Memory B cell (primary cell): ENCODE results near the gene NFAT5.
A peak's percentile ranks its signal among the peaks of the same experiment; 100 is the strongest.

ENCODE experiments used
- ATAC-seq: fragments of 150-1000 bp; cut with Tn5 transposase; 2 replicates; pipeline ENCODE4 v1.10.0; 2021; ENCODE audit warnings: low read depth, mild to moderate bottlenecking, moderate library complexity
- DNase-seq, 2 donors: peaks; one replicate each; pipeline ENCODE4 v3.0.0; 2022; ENCODE audit warnings: low spot score in 2 of 2
- H3K27ac Mint-ChIP-seq: one replicate; pipeline ENCODE4 v1.8.0; 2022; ENCODE audit warnings: mild to moderate bottlenecking, moderate library complexity, mixed read lengths
- H3K27me3 Mint-ChIP-seq: one replicate; pipeline ENCODE4 v1.8.0; 2022; ENCODE audit warnings: mixed read lengths
- H3K36me3 Mint-ChIP-seq: one replicate; pipeline ENCODE4 v1.8.0; 2022; ENCODE audit warnings: mild to moderate bottlenecking, mixed read lengths
- H3K4me1 Mint-ChIP-seq: one replicate; pipeline ENCODE4 v1.8.0; 2022; ENCODE audit warnings: mixed read lengths
- H3K4me3 Mint-ChIP-seq: one replicate; pipeline ENCODE4 v1.8.0; 2022; ENCODE audit warnings: mild to moderate bottlenecking, moderate library complexity, mixed read lengths
- H3K9me3 Mint-ChIP-seq: one replicate; pipeline ENCODE4 v1.8.0; 2022; ENCODE audit warnings: mixed read lengths

NFAT5 gene

GRCh38 chr16:69706256-69706974 lies 140.6 kb downstream of the NFAT5 start:
- no peaks in the 10 kb centered on the region for H3K9me3 Mint-ChIP-seq
- no peak overlapping the region for H3K27ac Mint-ChIP-seq
- H3K4me1 Mint-ChIP-seq = no peaks in the 10 kb centered on the region
- H3K36me3 Mint-ChIP-seq = peaks cover 1% of the 10 kb centered on the region
- no peak overlapping the region for H3K4me3 Mint-ChIP-seq
- ATAC-seq (no peak), DNase-seq (no peak)
- H3K27me3 Mint-ChIP-seq = no peaks in the 10 kb centered on the region

GRCh38 chr16:69706975-69707340 lies 141.2 kb downstream of the NFAT5 start:
- Mint-ChIP-seq H3K4me3 (no peak overlapping the region), H3K36me3 (peaks cover 1% of the 10 kb centered on the region), H3K27me3 (no peaks in the 10 kb centered on the region), H3K4me1 (no peaks in the 10 kb centered on the region), H3K9me3 (no peaks in the 10 kb centered on the region), H3K27ac (no peak overlapping the region)
- ATAC-seq (no peak), DNase-seq (no peak)

GRCh38 chr16:69707920-69708683 lies 142.3 kb downstream of the NFAT5 start:
- ATAC-seq (no peak), DNase-seq (no peak)
- Mint-ChIP-seq H3K9me3 (no peaks in the 10 kb centered on the region), H3K27ac (peak overlapping the region; percentile 48), H3K4me1 (no peaks in the 10 kb centered on the region), H3K36me3 (peaks cover 1% of the 10 kb centered on the region), H3K27me3 (no peaks in the 10 kb centered on the region), H3K4me3 (no peak overlapping the region)

GRCh38 chr16:69709456-69710084 lies 143.8 kb downstream of the NFAT5 start:
- no peaks in the 10 kb centered on the region for H3K36me3 Mint-ChIP-seq
- no peaks in the 10 kb centered on the region for H3K9me3 Mint-ChIP-seq
- DNase-seq (peak in 1 of 2 donors; percentile 34), ATAC-seq (peak; percentile 44)
- H3K4me1 Mint-ChIP-seq = no peaks in the 10 kb centered on the region
- no peaks in the 10 kb centered on the region for H3K27me3 Mint-ChIP-seq
- H3K4me3 Mint-ChIP-seq = no peak overlapping the region
- no peak overlapping the region for H3K27ac Mint-ChIP-seq

GRCh38 chr16:69711115-69711740 lies 145.5 kb downstream of the NFAT5 start:
- no peak overlapping the region for H3K4me3 Mint-ChIP-seq
- no peaks in the 10 kb centered on the region for H3K9me3 Mint-ChIP-seq
- DNase-seq = no peak
- no peaks in the 10 kb centered on the region for H3K27me3 Mint-ChIP-seq
- no peaks in the 10 kb centered on the region for H3K36me3 Mint-ChIP-seq
- H3K27ac Mint-ChIP-seq = no peak overlapping the region
- H3K4me1 Mint-ChIP-seq = no peaks in the 10 kb centered on the region
- ATAC-seq = no peak

- no peaks in the 10 kb centered on the region for H3K27me3 Mint-ChIP-seq
- no peak overlapping the region for H3K4me3 Mint-ChIP-seq
- H3K9me3 Mint-ChIP-seq = no peaks in the 10 kb centered on the region
- no peaks in the 10 kb centered on the region for H3K4me1 Mint-ChIP-seq
- H3K36me3 Mint-ChIP-seq = no peaks in the 10 kb centered on the region
- ATAC-seq (no peak), DNase-seq (no peak)
- no peak overlapping the region for H3K27ac Mint-ChIP-seq
Measured at GRCh38 chr16:69712277-69712676, 146.5 kb downstream of the NFAT5 start.

- H3K36me3 Mint-ChIP-seq = no peaks in the 10 kb centered on the region
- H3K27me3 Mint-ChIP-seq = no peaks in the 10 kb centered on the region
- H3K4me3 Mint-ChIP-seq = no peak overlapping the region
- no peak overlapping the region for H3K27ac Mint-ChIP-seq
- no peak for DNase-seq
- no peaks in the 10 kb centered on the region for H3K9me3 Mint-ChIP-seq
- no peaks in the 10 kb centered on the region for H3K4me1 Mint-ChIP-seq
- ATAC-seq = no peak
Measured at GRCh38 chr16:69712914-69713581, 147.3 kb downstream of the NFAT5 start.

GRCh38 chr16:69717066-69717465 lies 151.3 kb downstream of the NFAT5 start:
- Mint-ChIP-seq H3K27me3 (no peaks in the 10 kb centered on the region), H3K36me3 (no peaks in the 10 kb centered on the region), H3K4me3 (no peak overlapping the region), H3K9me3 (no peaks in the 10 kb centered on the region), H3K27ac (no peak overlapping the region), H3K4me1 (no peaks in the 10 kb centered on the region)
- ATAC-seq (no peak), DNase-seq (no peak)

- ATAC-seq = no peak
- Mint-ChIP-seq H3K27ac (no peak overlapping the region), H3K9me3 (no peaks in the 10 kb centered on the region), H3K4me3 (no peak overlapping the region), H3K36me3 (no peaks in the 10 kb centered on the region), H3K4me1 (no peaks in the 10 kb centered on the region), H3K27me3 (no peaks in the 10 kb centered on the region)
- DNase-seq = no peak
Measured at GRCh38 chr16:69718111-69718764, 152.5 kb downstream of the NFAT5 start.

- Mint-ChIP-seq H3K27ac (no peak overlapping the region), H3K36me3 (no peaks in the 10 kb centered on the region), H3K4me3 (no peak overlapping the region), H3K27me3 (no peaks in the 10 kb centered on the region), H3K4me1 (peaks cover 3% of the 10 kb centered on the region), H3K9me3 (no peaks in the 10 kb centered on the region)
- ATAC-seq (no peak), DNase-seq (no peak)
Measured at GRCh38 chr16:69720822-69721430, 155.2 kb downstream of the NFAT5 start.

GRCh38 chr16:69721441-69721957 lies 155.7 kb downstream of the NFAT5 start:
- Mint-ChIP-seq H3K4me3 (no peak overlapping the region), H3K27me3 (no peaks in the 10 kb centered on the region), H3K9me3 (no peaks in the 10 kb centered on the region), H3K27ac (no peak overlapping the region), H3K4me1 (peaks cover 4% of the 10 kb centered on the region), H3K36me3 (no peaks in the 10 kb centered on the region)
- DNase-seq (no peak), ATAC-seq (no peak)

GRCh38 chr16:69724414-69724873 lies 158.7 kb downstream of the NFAT5 start:
- H3K4me1 Mint-ChIP-seq = peaks cover 11% of the 10 kb centered on the region
- no peak overlapping the region for H3K4me3 Mint-ChIP-seq
- H3K27me3 Mint-ChIP-seq = no peaks in the 10 kb centered on the region
- DNase-seq (no peak), ATAC-seq (no peak)
- no peak overlapping the region for H3K27ac Mint-ChIP-seq
- H3K36me3 Mint-ChIP-seq = no peaks in the 10 kb centered on the region
- H3K9me3 Mint-ChIP-seq = no peaks in the 10 kb centered on the region

- Mint-ChIP-seq H3K9me3 (no peaks in the 10 kb centered on the region), H3K36me3 (no peaks in the 10 kb centered on the region), H3K4me3 (peak overlapping the region; percentile 91), H3K27ac (no peak overlapping the region), H3K27me3 (no peaks in the 10 kb centered on the region), H3K4me1 (peaks cover 11% of the 10 kb centered on the region)
- no peak for DNase-seq
- no peak for ATAC-seq
Measured at GRCh38 chr16:69724981-69725479, 159.3 kb downstream of the NFAT5 start.
